ENCODE results near the gene OPA1. TPM values are rescaled to one million over a fixed set of nuclear protein-coding genes. Genes with fewer than 3 reads are reported as not detected.
A peak's percentile ranks its signal among the peaks of the same experiment; 100 is the strongest.

OPA1 gene
- total and polyA plus RNA-seq, 2 of the 13 experiments (the other 11 are each of a cell fraction or from before 2014, with no cell fraction given): 26.7 to 78.5 TPM

GRCh38 chr3:193711166-193711485, 118.1 kb downstream of the OPA1 start (continued):
- TF ChIP-seq TERF1 (CRISPR knock-in tag; IDR thresholded peaks at IDR 0.05) (0 out of 2 replicates have a peak, but pooled peaks have one; percentile 58), ZFP36L1 (CRISPR knock-in tag; IDR thresholded peaks at IDR 0.05) (peak; percentile 68; the same call in 1 of the 2 replicates), PCBP1 (IDR thresholded peaks at IDR 0.05; ENCODE audit: borderline replicate concordance, low read depth, low read length) (0 out of 2 replicates have a peak, but pooled peaks have one; percentile 15), NONO (IDR thresholded peaks at IDR 0.05) (no peak), NONO (CRISPR knock-in tag; conservative IDR thresholded peaks at IDR 0.05) (0 out of 2 replicates have a peak, but pooled peaks have one; percentile 2)

- H3K27ac ChIP-seq (ENCODE audit: extremely low read length, insufficient read depth, low read length): peak overlapping the region; percentile 86
- peak; percentile 51 for FAIRE-seq
- H3K9me3 ChIP-seq (ENCODE audit: low read length): peaks cover 18% of the 10 kb centered on the region
- H3K9ac ChIP-seq (ENCODE audit: insufficient read depth, low read depth, low read length): peak overlapping the region; percentile 77
- in situ Hi-C loops (cut with HindIII; ENCODE audit: extremely low pct_ligation_motif_present, low pct_unique_long_range_greater_than_20kb) (no loop called here), intact Hi-C loops (cut with micrococcal nuclease; ENCODE audit: unreplicated experiment) (loop anchor here (5.0 kb wide), 1 partner anchor 66 kb away; no protein-coding TSS in a partner anchor)
- H3K4me3 ChIP-seq (replicated peaks in 1 of 3; ENCODE audit: insufficient read depth in 1 of 3, low read depth in 2 of 3, low read length in 3 of 3): peak overlapping the region; percentile 4 to 26 (median 7); a peak in 3 of 6 replicates
- H3K79me2 ChIP-seq (ENCODE audit: insufficient read depth, low read length): no peaks in the 10 kb centered on the region
- no peaks in the 10 kb centered on the region for H3K27me3 ChIP-seq (ENCODE audit: control insufficient read depth in 1 of 2, insufficient read depth in 2 of 2, low read length in 2 of 2)
- H4K20me1 ChIP-seq (ENCODE audit: insufficient read depth, low read length): no peaks in the 10 kb centered on the region
- peak; percentile 75 for ATAC-seq
- WGBS (ENCODE audit: low lambda C conversion rate): 0% methylated on average over 5 of the region's 9 CpGs
- peak overlapping the region; percentile 66 for H3K4me2 ChIP-seq (ENCODE audit: low read depth, low read length)
- no peaks in the 10 kb centered on the region for H3K36me3 ChIP-seq (replicated peaks in 1 of 2; ENCODE audit: control insufficient read depth in 1 of 2, insufficient read depth in 2 of 2, low read length in 2 of 2)
- H3K4me1 ChIP-seq (ENCODE audit: insufficient read depth, low read length): peaks cover 61% of the 10 kb centered on the region
- no peak overlapping the region for H2AFZ ChIP-seq (ENCODE audit: low read length)
- peak; percentile 75 for DNase-seq (ENCODE audit: low spot score)
- POLR2A ChIA-PET: interaction anchor here (0.7 to 2.8 kb wide), 11 partner anchors 18 to 606 kb away, joined by 3 to 61 read pairs (median 4); no protein-coding TSS in a partner anchor
- TSS peak; percentile 97 for BruUV-seq (replicated peaks)
- CTCF ChIA-PET (ENCODE audit: low intra/inter-chr PET ratio, low total read pairs): no interaction called here
- TF ChIP-seq ZFP36 (IDR thresholded peaks at IDR 0.05; ENCODE audit: borderline replicate concordance, low read depth, low read length, partially characterized antibody) (no peak), ZNF710 (CRISPR knock-in tag; IDR thresholded peaks at IDR 0.05; ENCODE audit: borderline replicate concordance) (no peak), ZNF253 (CRISPR knock-in tag; IDR thresholded peaks at IDR 0.05; ENCODE audit: borderline replicate concordance) (no peak), ARID5B (CRISPR knock-in tag; IDR thresholded peaks at IDR 0.05) (peak; percentile 97), ZNF136 (CRISPR knock-in tag; IDR thresholded peaks at IDR 0.05; ENCODE audit: low read depth) (no peak), DRAP1 (CRISPR knock-in tag; IDR thresholded peaks at IDR 0.05) (peak; percentile 32; the same call in 1 of the 2 replicates), NFKBIZ (CRISPR knock-in tag; IDR thresholded peaks at IDR 0.05) (no peak; the same call in 1 of the 2 replicates), ZNF34 (CRISPR knock-in tag; IDR thresholded peaks at IDR 0.05; ENCODE audit: borderline replicate concordance) (no peak), ZNF33B (CRISPR knock-in tag; IDR thresholded peaks at IDR 0.05) (no peak), FLYWCH1 (CRISPR knock-in tag; IDR thresholded peaks at IDR 0.05) (no peak)
Measured at GRCh38 chr3:193711523-193711963, 118.5 kb downstream of the OPA1 start.
